Cardiac fibroblast (primary cell): ENCODE data around the gene PLA2G12B.
A peak's percentile ranks its signal among the peaks of the same experiment; 100 is the strongest.
"Not testable (repeated sequence)": the region's sequence is repeated elsewhere in the genome, so short reads cannot be mapped to it uniquely, and the experiment has no call there.

Source experiments
- DNase-seq, 2 donors: peaks; one replicate each; pipeline versions ENCODE4 v3.0.0 to v3.0.0-alpha.2; 2010; ENCODE audit warnings: low read depth in 2 of 2
- H3K4me3 ChIP-seq, 2 donors: replicated peaks in 1 of 2; 1 replicate in 1 of 2; 2 replicates in 1 of 2; pipeline ENCODE4 v1.5.1; 2011; ENCODE audit warnings: low read depth in 2 of 2, low read length in 2 of 2, mild to moderate bottlenecking in 2 of 2, moderate library complexity in 1 of 2
- TF ChIP-seq, protein P1 (sequence below): IDR thresholded peaks from one replicate; pipeline ENCODE4 v1.5.1; 2011; ENCODE audit warnings: low read depth, mild to moderate bottlenecking, low read length, inconsistent platforms

Gene PLA2G12B

DNA sequence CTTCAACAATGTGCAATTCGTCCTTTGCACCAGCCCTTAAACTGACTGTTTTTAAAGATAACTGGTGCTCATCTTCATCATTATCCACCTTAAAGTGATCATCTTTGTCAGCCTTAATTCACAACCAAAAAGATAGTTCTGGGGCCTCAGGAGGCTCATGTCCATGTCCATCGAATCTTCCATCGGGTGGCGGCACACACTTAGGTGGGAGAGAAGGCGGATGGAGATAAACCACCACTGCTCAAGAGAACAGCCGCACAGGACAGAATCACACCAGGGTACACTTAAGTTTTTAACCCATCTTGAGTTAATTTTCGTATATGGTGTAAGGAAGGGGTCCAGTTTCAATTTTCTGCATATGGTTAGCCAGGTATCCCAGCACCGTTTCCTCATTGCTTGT, 36.3 kb downstream of the PLA2G12B start:
- no peak for DNase-seq
- no peak overlapping the region for H3K4me3 ChIP-seq
- TF ChIP-seq, protein P1, sequence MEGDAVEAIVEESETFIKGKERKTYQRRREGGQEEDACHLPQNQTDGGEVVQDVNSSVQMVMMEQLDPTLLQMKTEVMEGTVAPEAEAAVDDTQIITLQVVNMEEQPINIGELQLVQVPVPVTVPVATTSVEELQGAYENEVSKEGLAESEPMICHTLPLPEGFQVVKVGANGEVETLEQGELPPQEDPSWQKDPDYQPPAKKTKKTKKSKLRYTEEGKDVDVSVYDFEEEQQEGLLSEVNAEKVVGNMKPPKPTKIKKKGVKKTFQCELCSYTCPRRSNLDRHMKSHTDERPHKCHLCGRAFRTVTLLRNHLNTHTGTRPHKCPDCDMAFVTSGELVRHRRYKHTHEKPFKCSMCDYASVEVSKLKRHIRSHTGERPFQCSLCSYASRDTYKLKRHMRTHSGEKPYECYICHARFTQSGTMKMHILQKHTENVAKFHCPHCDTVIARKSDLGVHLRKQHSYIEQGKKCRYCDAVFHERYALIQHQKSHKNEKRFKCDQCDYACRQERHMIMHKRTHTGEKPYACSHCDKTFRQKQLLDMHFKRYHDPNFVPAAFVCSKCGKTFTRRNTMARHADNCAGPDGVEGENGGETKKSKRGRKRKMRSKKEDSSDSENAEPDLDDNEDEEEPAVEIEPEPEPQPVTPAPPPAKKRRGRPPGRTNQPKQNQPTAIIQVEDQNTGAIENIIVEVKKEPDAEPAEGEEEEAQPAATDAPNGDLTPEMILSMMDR, result no peak

GRCh38 chr10:72917803-72918332, 36.7 kb downstream of the PLA2G12B start:
- H3K4me3 ChIP-seq, result not testable (repeated sequence)

DNA sequence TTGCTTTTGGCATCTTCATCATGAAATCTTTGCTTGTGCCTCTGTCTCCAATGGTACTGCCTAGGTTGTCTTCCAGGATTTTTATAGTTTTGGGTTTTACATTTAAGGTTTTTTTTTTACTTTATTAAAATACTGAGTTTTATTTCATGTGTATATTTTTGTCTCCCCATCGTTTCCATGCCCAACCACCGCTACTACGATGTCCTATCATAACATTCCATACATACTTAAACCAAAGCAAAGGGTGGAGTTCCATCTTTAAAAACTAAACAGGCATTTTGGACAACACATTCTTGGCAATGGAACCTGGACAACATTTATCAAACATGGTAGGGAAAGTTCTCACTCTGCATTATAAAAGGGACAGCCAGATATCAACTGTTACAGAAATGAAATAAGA, 37.4 kb downstream of the PLA2G12B start:
- DNase-seq, result peak; percentile 30 to 36
- not testable (repeated sequence) for H3K4me3 ChIP-seq

More at GRCh38 chr10:72917803-72918332, 36.7 kb downstream of the PLA2G12B start:
- not testable (repeated sequence) for DNase-seq

DNA sequence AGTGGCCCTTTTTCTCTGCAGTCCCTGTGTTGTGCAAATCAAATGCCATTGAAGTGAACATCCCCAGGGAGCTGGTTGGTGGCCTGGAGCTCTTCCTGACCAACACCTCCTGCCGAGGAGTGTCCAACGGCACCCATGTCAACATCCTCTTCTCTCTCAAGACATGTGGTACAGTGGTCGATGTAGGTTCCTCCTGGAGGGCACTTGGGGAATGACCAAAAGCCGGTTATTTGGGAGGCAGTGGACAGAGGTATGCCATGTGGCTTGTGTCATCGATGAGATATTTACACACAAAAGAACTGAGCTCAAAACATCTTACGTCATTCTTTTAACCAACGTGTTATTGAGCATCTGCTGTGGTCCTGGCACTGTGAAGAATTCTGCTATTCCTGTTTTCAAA, 41.3 kb downstream of the PLA2G12B start:
- no peak overlapping the region for H3K4me3 ChIP-seq
- DNase-seq, result no peak
- TF ChIP-seq, protein P1, result no peak

DNA sequence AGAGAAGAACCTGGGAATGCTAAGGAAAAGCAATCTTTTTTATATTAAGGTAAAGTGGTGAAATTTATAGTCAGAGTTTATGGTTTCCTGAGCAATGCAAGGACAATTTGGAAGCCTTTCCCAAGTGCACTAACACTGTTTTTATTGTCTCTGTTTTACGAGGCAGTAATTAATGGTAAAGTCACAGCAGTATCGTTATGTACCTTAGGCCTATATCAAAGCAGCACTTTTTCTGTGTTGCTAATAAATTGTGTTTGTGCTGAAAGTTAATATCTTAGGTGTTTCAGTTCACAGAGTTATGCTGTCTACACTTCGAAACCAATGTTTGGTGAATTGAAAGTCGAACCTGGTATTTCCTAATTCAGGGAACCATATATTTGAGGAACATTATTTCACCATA, 41.9 kb downstream of the PLA2G12B start:
- no peak overlapping the region for H3K4me3 ChIP-seq
- TF ChIP-seq, protein P1, result no peak
- DNase-seq, result no peak

DNA sequence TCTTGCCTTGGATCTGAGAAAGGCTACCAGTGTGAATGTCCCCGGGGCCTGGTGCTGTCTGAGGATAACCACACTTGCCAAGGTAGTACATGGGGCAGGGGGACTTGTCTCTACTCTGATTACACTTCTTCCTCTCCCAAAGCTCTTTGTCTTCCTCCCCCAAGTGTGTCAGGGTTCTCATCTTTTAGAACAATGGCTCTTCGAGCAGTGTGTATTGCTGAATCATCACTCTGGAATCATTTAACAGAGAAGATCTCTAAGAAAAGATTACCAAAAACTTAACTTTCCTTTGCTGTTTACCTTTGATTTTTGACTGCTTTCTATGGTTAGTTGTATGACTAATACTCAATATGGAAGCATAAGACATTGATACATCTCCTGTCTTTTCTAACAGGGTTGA, 42.8 kb downstream of the PLA2G12B start:
- H3K4me3 ChIP-seq, result no peak overlapping the region
- DNase-seq, result peak in 1 of 2 donors; percentile 29
- TF ChIP-seq, protein P1, result no peak

GRCh38 chr10:72910705-72911104, 43.9 kb downstream of the PLA2G12B start:
- no peak for DNase-seq
- H3K4me3 ChIP-seq, result no peak overlapping the region
- TF ChIP-seq, protein P1, result no peak

GRCh38 chr10:72906446-72906845, 48.2 kb downstream of the PLA2G12B start:
- no peak for DNase-seq
- H3K4me3 ChIP-seq, result no peak overlapping the region
- TF ChIP-seq, protein P1, result no peak
